PC-9 (cell line): ENCODE results near the gene SSBP4. TPM values are rescaled to one million over a fixed set of nuclear protein-coding genes. Genes with fewer than 3 reads are reported as not detected.

ENCODE experiments used
- BruUV-seq: library from RNA; stranded (reverse); fragments of 400-500 nt; replicated peaks from 2 replicates; lab custom pipeline; 2021; lab: Mats Ljungman, UMichigan
- CTCF ChIA-PET: fragments of 300-600 bp; sonication (Branson Sonifier 250); formaldehyde crosslinking; loops from one replicate; lab custom pipeline; 2022; ENCODE audit warnings: antibody characterized with exemption; lab: Charles Lee
- POLR2A ChIA-PET: fragments of 300-600 bp; sonication (Branson Sonifier 250); formaldehyde crosslinking; loops from one replicate; lab custom pipeline; 2022; ENCODE audit warnings: antibody characterized with exemption; ENCODE audit not compliant: unreplicated experiment; lab: Charles Lee
- DNase-seq, 2 experiments: peaks; one replicate each; pipeline versions ENCODE4 v3.0.0 to v3.0.0-alpha.2; 2015 to 2022; ENCODE audit warnings: mixed read lengths in 1 of 2
- H2AFZ ChIP-seq: fragments of 200-600 bp; sonication (generic); 2 replicates; pipeline ENCODE4 v1.8.1; 2017; ENCODE audit warnings: antibody characterized with exemption
- H3F3A ChIP-seq: fragments of 200-600 bp; sonication (generic); 2 replicates; pipeline ENCODE4 v1.8.1; 2017; ENCODE audit warnings: antibody characterized with exemption, mild to moderate bottlenecking, low read depth; ENCODE audit not compliant: insufficient read depth
- H3K27ac ChIP-seq: fragments of 200-600 bp; sonication (generic); 2 replicates; pipeline ENCODE4 v1.6.1; 2016; ENCODE audit warnings: mixed run types
- H3K27me3 ChIP-seq: fragments of 200-600 bp; sonication (generic); 2 replicates; pipeline ENCODE4 v1.6.1; 2016; ENCODE audit warnings: low read depth, mixed run types; ENCODE audit not compliant: insufficient read depth
- H3K36me3 ChIP-seq: fragments of 200-600 bp; sonication (generic); 2 replicates; pipeline ENCODE4 v1.6.1; 2016; ENCODE audit warnings: low read depth, mixed run types
- H3K4me1 ChIP-seq: fragments of 200-600 bp; sonication (generic); replicated peaks from 2 replicates; pipeline ENCODE4 v1.6.1; 2016; ENCODE audit warnings: mixed run types; ENCODE audit not compliant: insufficient read depth
- H3K4me2 ChIP-seq: fragments of 200-600 bp; sonication (generic); 2 replicates; pipeline ENCODE4 v1.6.1; 2017; ENCODE audit warnings: mixed run types
- H3K4me3 ChIP-seq: fragments of 200-600 bp; sonication (generic); 2 replicates; pipeline ENCODE4 v1.6.1; 2016; ENCODE audit warnings: mixed run types
- H3K79me2 ChIP-seq: fragments of 200-600 bp; sonication (generic); 2 replicates; pipeline ENCODE4 v1.6.1; 2017; ENCODE audit warnings: low read depth, mixed run types
- H3K9me2 ChIP-seq: fragments of 200-600 bp; sonication (generic); 2 replicates; pipeline ENCODE4 v1.8.1; 2017; ENCODE audit warnings: mild to moderate bottlenecking; ENCODE audit not compliant: insufficient read depth
- H3K9me3 ChIP-seq: fragments of 200-600 bp; sonication (generic); 2 replicates; pipeline ENCODE4 v1.8.1; 2016; ENCODE audit warnings: low read depth; ENCODE audit not compliant: insufficient read depth
- H4K20me1 ChIP-seq: fragments of 200-600 bp; sonication (generic); 2 replicates; pipeline ENCODE4 v1.8.1; 2017; ENCODE audit not compliant: insufficient read depth
- CTCF ChIP-seq: fragments of 200-600 bp; sonication (generic); conservative IDR thresholded peaks from 2 replicates; pipeline ENCODE4 v1.6.1; 2017; ENCODE audit warnings: mixed run types, antibody characterized with exemption, mild to moderate bottlenecking, moderate library complexity
- EZH2 ChIP-seq: fragments of 200-600 bp; sonication (generic); IDR thresholded peaks from 2 replicates; pipeline ENCODE4 v1.8.0; 2017; ENCODE audit warnings: antibody characterized with exemption, low read depth
- intact Hi-C: fragments of 100-400 bp; cut with micrococcal nuclease; formaldehyde crosslinking; loops from one replicate; pipeline ENCODE4 v1.10.0; 2022; ENCODE audit not compliant: unreplicated experiment
- total RNA-seq: library from RNA; stranded (reverse); gene quantifications from 2 replicates; pipeline ENCODE4 v1.2.3, GENCODE V29; 2021

Gene SSBP4
- total RNA-seq, 1 experiment from 2014 or later = 56.6 TPM

DNA sequence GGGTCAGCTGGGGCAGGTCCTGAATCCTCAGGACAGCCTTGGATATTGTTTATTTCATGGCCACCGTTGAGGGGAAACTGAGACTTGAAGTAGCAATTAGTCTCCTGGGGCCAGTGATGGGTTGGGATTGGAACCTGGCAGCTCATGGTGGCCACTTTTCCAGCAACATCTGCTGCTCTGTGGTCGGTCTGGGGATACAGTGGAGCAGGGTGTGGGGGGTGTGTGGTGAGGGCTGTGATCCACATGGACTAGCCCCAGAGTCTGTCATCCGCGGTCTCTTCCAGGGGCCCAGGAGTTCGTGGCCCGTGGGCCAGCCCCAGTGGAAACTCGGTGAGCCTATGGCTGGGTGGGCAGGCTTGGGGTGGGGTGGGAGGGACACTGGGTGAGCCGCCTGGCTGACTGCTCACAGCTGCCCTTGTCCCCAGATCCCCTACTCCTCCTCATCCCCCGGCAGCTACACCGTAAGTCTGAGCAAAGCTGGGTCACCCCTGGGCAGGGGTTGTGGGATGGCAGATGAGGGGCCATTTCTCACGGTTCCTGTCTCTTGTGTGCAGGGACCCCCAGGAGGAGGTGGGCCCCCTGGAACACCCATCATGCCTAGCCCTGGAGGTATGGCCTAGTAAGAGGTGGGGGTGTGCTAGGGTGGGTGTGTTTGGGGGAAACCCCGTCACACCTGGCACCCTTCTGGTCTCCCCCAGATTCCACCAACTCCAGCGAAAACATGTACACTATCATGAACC lies 13.2 kb downstream of the SSBP4 start:
- peaks cover 7% of the 10 kb centered on the region; the same call in 1 of the 2 replicates for H3K4me1 ChIP-seq
- no peaks in the 10 kb centered on the region; the same call in 1 of the 2 replicates for H3K36me3 ChIP-seq
- no peak overlapping the region for H3K4me2 ChIP-seq
- H3K79me2 ChIP-seq = peaks cover 8% of the 10 kb centered on the region; the same call in 1 of the 2 replicates
- ChIA-PET POLR2A (no interaction called here), CTCF (no interaction called here)
- H3F3A ChIP-seq = peaks cover 30% of the 10 kb centered on the region; the same call in 1 of the 2 replicates
- no peak overlapping the region for H3K27ac ChIP-seq
- TF ChIP-seq EZH2 (no peak), CTCF (no peak)
- H3K4me3 ChIP-seq = no peak overlapping the region
- H2AFZ ChIP-seq = no peak overlapping the region
- H3K27me3 ChIP-seq = no peaks in the 10 kb centered on the region
- BruUV-seq = no TSS peak
- intact Hi-C loops = no loop called here
- no peaks in the 10 kb centered on the region for H3K9me3 ChIP-seq
- no peaks in the 10 kb centered on the region for H3K9me2 ChIP-seq
- peaks cover 5% of the 10 kb centered on the region; the same call in 1 of the 2 replicates for H4K20me1 ChIP-seq
- no peak for DNase-seq

GRCh38 chr19:18433015-18433691 lies 14.0 kb downstream of the SSBP4 start:
- Histone ChIP-seq H3K27ac (no peak overlapping the region), H3K9me2 (no peaks in the 10 kb centered on the region), H3K9me3 (no peaks in the 10 kb centered on the region), H3K4me1 (peaks cover 8% of the 10 kb centered on the region; the same call in 1 of the 2 replicates), H2AFZ (no peak overlapping the region), H3K4me2 (no peak overlapping the region), H4K20me1 (peaks cover 5% of the 10 kb centered on the region; the same call in 1 of the 2 replicates), H3K4me3 (no peak overlapping the region), H3K36me3 (no peaks in the 10 kb centered on the region; the same call in 1 of the 2 replicates), H3F3A (peaks cover 34% of the 10 kb centered on the region; the same call in 1 of the 2 replicates), H3K79me2 (peaks cover 8% of the 10 kb centered on the region; the same call in 1 of the 2 replicates), H3K27me3 (no peaks in the 10 kb centered on the region)
- DNase-seq = no peak
- intact Hi-C loops = no loop called here
- no peak for TF ChIP-seq CTCF
- no peak for TF ChIP-seq EZH2
- POLR2A ChIA-PET = no interaction called here
- CTCF ChIA-PET = no interaction called here
- BruUV-seq = no TSS peak

DNA sequence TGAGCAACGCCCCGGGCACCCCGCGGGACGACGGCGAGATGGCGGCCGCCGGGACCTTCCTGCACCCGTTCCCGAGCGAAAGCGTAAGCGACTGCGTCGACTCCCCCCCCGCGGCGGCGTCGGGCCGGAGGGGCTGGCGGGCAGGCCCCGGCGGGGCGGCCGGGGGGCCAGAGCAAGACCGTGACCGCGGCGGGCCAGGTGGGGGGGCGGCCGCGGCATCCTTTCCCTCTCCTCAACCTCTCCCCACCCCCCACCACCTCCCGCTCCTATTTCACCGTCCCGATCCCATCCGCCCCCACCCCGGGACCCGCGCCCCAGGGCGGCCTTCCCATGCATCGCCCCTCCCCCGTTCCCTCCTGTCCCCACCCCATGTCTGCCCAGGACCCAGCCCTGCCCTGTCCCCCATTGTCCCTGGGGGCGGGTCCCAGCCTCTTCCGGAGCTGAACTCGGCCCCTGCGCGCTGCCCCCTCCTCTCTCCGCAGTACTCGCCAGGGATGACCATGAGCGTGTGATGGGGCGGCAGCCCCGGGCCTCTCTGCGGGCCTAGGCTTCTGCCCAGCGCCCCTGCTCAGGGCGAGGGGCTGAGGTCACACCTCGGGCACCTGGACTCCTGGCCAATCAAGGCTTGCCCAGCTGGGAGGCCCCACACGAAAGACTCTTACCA lies 14.7 kb downstream of the SSBP4 start:
- Histone ChIP-seq H3K9me2 (no peaks in the 10 kb centered on the region), H2AFZ (no peak overlapping the region), H4K20me1 (peaks cover 5% of the 10 kb centered on the region; the same call in 1 of the 2 replicates), H3K4me2 (no peak overlapping the region), H3K4me3 (no peak overlapping the region), H3K9me3 (no peaks in the 10 kb centered on the region), H3K79me2 (peaks cover 8% of the 10 kb centered on the region; the same call in 1 of the 2 replicates), H3K27me3 (no peaks in the 10 kb centered on the region), H3K4me1 (peaks cover 15% of the 10 kb centered on the region), H3F3A (peaks cover 42% of the 10 kb centered on the region), H3K36me3 (no peaks in the 10 kb centered on the region; the same call in 1 of the 2 replicates), H3K27ac (no peak overlapping the region)
- TSS peak; percentile 62 for BruUV-seq
- ChIA-PET CTCF (no interaction called here), POLR2A (no interaction called here)
- DNase-seq = no peak
- intact Hi-C loops = no loop called here
- TF ChIP-seq EZH2 = no peak
- no peak for TF ChIP-seq CTCF
